ENCODE data around the gene RGS7. TPM values are rescaled to one million over a fixed set of nuclear protein-coding genes. Genes with fewer than 3 reads are reported as not detected.

RGS7 gene
- total RNA-seq, 2 experiments from 2014 or later: not detected

DNA sequence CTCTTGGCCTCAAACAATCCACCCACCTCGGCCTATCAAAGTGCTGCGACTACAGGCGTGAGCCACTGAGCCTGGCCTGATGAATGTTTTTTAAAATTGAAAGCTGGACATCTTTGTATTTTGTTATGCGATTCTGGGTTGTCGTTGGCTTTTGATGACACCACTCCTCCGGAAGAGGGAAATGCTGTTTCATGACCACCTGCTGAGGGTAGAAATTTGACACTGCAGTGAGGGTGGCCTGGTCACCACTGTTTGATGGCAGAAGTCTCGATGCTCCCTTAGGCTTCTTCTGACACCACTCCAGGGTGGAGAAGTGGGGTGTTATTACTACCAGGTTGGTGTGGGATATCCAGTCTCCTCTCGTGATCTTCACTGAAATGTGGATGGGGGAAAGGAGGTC, 357.2 kb downstream of the RGS7 start:
- Histone ChIP-seq H3K4me3 (ENCODE audit: low read depth, low read length, poor library complexity, severe bottlenecking) (no peak overlapping the region), H3K4me1 (ENCODE audit: insufficient read depth, low read length, poor library complexity, severe bottlenecking) (no peaks in the 10 kb centered on the region), H4K20me1 (ENCODE audit: insufficient read depth, low read length) (no peaks in the 10 kb centered on the region), H3K4me2 (ENCODE audit: low read length) (no peak overlapping the region), H3K79me2 (ENCODE audit: insufficient read depth, low read depth, low read length) (no peaks in the 10 kb centered on the region), H2AFZ (ENCODE audit: low read length) (no peak overlapping the region), H3K27ac (ENCODE audit: low read depth, low read length, poor library complexity, severe bottlenecking) (no peak overlapping the region), H3K36me3 (ENCODE audit: insufficient read depth, low read length) (no peaks in the 10 kb centered on the region), H3K9me3 (ENCODE audit: low read length) (no peaks in the 10 kb centered on the region), H3K9me2 (ENCODE audit: insufficient read depth, low read length) (no peaks in the 10 kb centered on the region)
- intact Hi-C loops (cut with micrococcal nuclease; ENCODE audit: unreplicated experiment): no loop called here
- DNase-seq (ENCODE audit: low spot score): no peak
- ChIA-PET CTCF (ENCODE audit: unreplicated experiment) (no interaction called here), POLR2A (interaction anchor here (0.6 kb wide), 1 partner anchor 755 kb away, joined by 3 read pairs; no protein-coding TSS in a partner anchor)
- TF ChIP-seq EZH2phosphoT487 (IDR thresholded peaks at IDR 0.05; ENCODE audit: borderline replicate concordance, low read depth, low read length): no peak
- TF ChIP-seq, protein P1, sequence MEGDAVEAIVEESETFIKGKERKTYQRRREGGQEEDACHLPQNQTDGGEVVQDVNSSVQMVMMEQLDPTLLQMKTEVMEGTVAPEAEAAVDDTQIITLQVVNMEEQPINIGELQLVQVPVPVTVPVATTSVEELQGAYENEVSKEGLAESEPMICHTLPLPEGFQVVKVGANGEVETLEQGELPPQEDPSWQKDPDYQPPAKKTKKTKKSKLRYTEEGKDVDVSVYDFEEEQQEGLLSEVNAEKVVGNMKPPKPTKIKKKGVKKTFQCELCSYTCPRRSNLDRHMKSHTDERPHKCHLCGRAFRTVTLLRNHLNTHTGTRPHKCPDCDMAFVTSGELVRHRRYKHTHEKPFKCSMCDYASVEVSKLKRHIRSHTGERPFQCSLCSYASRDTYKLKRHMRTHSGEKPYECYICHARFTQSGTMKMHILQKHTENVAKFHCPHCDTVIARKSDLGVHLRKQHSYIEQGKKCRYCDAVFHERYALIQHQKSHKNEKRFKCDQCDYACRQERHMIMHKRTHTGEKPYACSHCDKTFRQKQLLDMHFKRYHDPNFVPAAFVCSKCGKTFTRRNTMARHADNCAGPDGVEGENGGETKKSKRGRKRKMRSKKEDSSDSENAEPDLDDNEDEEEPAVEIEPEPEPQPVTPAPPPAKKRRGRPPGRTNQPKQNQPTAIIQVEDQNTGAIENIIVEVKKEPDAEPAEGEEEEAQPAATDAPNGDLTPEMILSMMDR (conservative IDR thresholded peaks at IDR 0.05; ENCODE audit: low read length): no peak
- no TSS peak for BruUV-seq (replicated peaks)

DNA sequence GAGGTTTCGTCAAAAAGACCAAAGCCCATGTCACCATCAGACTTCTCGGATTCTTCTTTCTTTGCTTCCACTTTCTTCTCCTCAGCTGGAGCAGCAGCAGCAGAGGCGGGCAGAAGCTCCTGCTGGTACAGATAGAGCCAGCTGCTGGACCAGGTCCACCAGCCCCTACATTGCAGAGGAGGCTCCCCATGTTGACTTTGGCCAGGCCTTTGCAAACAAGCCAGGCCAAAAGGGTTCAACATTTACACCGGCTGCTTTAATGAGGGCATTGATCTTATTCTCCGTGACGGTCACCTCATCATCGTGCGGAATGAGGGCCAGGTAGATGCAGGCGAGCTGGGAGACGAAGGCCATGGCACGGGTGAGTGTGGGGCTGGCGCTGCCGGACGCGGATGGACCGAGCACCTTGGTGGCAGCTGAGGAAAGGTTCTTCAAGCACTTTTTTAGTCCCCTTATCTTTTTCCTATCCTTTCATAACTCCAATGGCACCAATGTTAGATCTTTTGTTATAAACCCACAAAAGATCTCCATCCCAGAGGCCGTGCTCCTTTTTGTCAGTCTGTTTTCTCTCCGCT, 358.5 kb downstream of the RGS7 start:
- Histone ChIP-seq H2AFZ (ENCODE audit: low read length) (no peak overlapping the region), H3K9me2 (ENCODE audit: insufficient read depth, low read length) (no peaks in the 10 kb centered on the region), H4K20me1 (ENCODE audit: insufficient read depth, low read length) (no peaks in the 10 kb centered on the region), H3K4me3 (ENCODE audit: low read depth, low read length, poor library complexity, severe bottlenecking) (no peak overlapping the region), H3K79me2 (ENCODE audit: insufficient read depth, low read depth, low read length) (no peaks in the 10 kb centered on the region), H3K4me2 (ENCODE audit: low read length) (no peak overlapping the region), H3K27ac (ENCODE audit: low read depth, low read length, poor library complexity, severe bottlenecking) (no peak overlapping the region), H3K4me1 (ENCODE audit: insufficient read depth, low read length, poor library complexity, severe bottlenecking) (no peaks in the 10 kb centered on the region), H3K36me3 (ENCODE audit: insufficient read depth, low read length) (no peaks in the 10 kb centered on the region), H3K9me3 (ENCODE audit: low read length) (no peaks in the 10 kb centered on the region)
- TF ChIP-seq, protein P1 (conservative IDR thresholded peaks at IDR 0.05; ENCODE audit: low read length): no peak
- no peak for TF ChIP-seq EZH2phosphoT487 (IDR thresholded peaks at IDR 0.05; ENCODE audit: borderline replicate concordance, low read depth, low read length)
- no peak for DNase-seq (ENCODE audit: low spot score)
- no TSS peak for BruUV-seq (replicated peaks)
- ChIA-PET CTCF (ENCODE audit: unreplicated experiment) (no interaction called here), POLR2A (interaction anchor here (0.7 kb wide), 1 partner anchor 727 kb away, joined by 3 read pairs; no protein-coding TSS in a partner anchor)
- intact Hi-C loops (cut with micrococcal nuclease; ENCODE audit: unreplicated experiment): no loop called here

DNA sequence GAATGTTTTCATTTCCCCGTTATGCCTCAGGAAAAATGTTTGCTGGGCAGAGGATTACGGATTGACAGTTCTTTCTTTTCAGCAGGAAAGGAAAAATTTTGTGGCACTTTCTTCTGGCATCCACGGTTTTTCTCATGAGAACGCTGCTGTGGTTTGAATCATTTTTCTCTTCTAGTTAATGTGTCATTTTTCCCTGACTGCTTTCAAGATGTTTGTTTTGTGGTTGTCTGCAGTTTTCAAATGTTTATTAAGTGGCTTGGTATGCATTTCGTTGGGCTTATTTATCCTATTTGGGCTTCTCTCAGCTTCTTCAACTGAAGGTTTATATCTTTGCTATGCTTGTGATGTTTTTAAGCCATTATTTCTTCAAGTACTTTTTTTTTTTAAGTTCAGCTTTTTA, 359.0 kb downstream of the RGS7 start:
- Histone ChIP-seq H3K9me2 (ENCODE audit: insufficient read depth, low read length) (no peaks in the 10 kb centered on the region), H3K27ac (ENCODE audit: low read depth, low read length, poor library complexity, severe bottlenecking) (no peak overlapping the region), H3K36me3 (ENCODE audit: insufficient read depth, low read length) (no peaks in the 10 kb centered on the region), H3K4me2 (ENCODE audit: low read length) (no peak overlapping the region), H4K20me1 (ENCODE audit: insufficient read depth, low read length) (no peaks in the 10 kb centered on the region), H3K79me2 (ENCODE audit: insufficient read depth, low read depth, low read length) (no peaks in the 10 kb centered on the region), H3K4me3 (ENCODE audit: low read depth, low read length, poor library complexity, severe bottlenecking) (no peak overlapping the region), H3K9me3 (ENCODE audit: low read length) (no peaks in the 10 kb centered on the region), H2AFZ (ENCODE audit: low read length) (no peak overlapping the region), H3K4me1 (ENCODE audit: insufficient read depth, low read length, poor library complexity, severe bottlenecking) (no peaks in the 10 kb centered on the region)
- POLR2A ChIA-PET: interaction anchor here (0.6 to 0.7 kb wide), 2 partner anchors 19 to 728 kb away, joined by 3 read pairs; no protein-coding TSS in a partner anchor
- no peak for TF ChIP-seq EZH2phosphoT487 (IDR thresholded peaks at IDR 0.05; ENCODE audit: borderline replicate concordance, low read depth, low read length)
- TF ChIP-seq, protein P1 (conservative IDR thresholded peaks at IDR 0.05; ENCODE audit: low read length): no peak
- DNase-seq (ENCODE audit: low spot score): no peak
- BruUV-seq (replicated peaks): no TSS peak
- CTCF ChIA-PET (ENCODE audit: unreplicated experiment): no interaction called here
- intact Hi-C loops (cut with micrococcal nuclease; ENCODE audit: unreplicated experiment): no loop called here
